Measurements from ENCODE around the gene TMEM212. TPM values are rescaled to one million over a fixed set of nuclear protein-coding genes. Genes with fewer than 3 reads are reported as not detected.

The TMEM212 gene
- total RNA-seq, 1 experiment from 2014 or later, result not detected

- Histone ChIP-seq H3K4me3 (ENCODE audit: low read depth, low read length) (no peak overlapping the region), H3K9me3 (no peaks in the 10 kb centered on the region), H3K27me3 (replicated peaks; ENCODE audit: control insufficient read depth, insufficient read depth, low read length) (no peaks in the 10 kb centered on the region), H3K4me1 (peaks cover 5% of the 10 kb centered on the region; the same call in 1 of the 2 replicates), H3K36me3 (ENCODE audit: control insufficient read depth, insufficient read depth, low read length) (no peaks in the 10 kb centered on the region)
- no peak for DNase-seq
- Mint-ChIP-seq H3K27ac (ENCODE audit: unreplicated experiment) (no peak overlapping the region), H3K27me3 (ENCODE audit: insufficient read depth, unreplicated experiment) (no peaks in the 10 kb centered on the region), H3K36me3 (ENCODE audit: insufficient read depth, unreplicated experiment) (no peaks in the 10 kb centered on the region), H3K4me3 (ENCODE audit: unreplicated experiment) (no peak overlapping the region), H3K9me3 (ENCODE audit: unreplicated experiment) (no peaks in the 10 kb centered on the region), H3K4me1 (ENCODE audit: low read depth, unreplicated experiment) (peaks cover 6% of the 10 kb centered on the region)
- intact Hi-C loops (cut with micrococcal nuclease; ENCODE audit: unreplicated experiment), result no loop called here
- no TSS peak for BruUV-seq (replicated peaks)
- POLR2A ChIA-PET, result interaction anchor here (0.6 kb wide), 1 partner anchor 267 kb away, joined by 3 read pairs; no protein-coding TSS in a partner anchor
- no peak for TF ChIP-seq CTCF (IDR thresholded peaks at IDR 0.05; ENCODE audit: insufficient read depth in 1 of 2, low read depth in 1 of 2, low read length in 1 of 2, severe bottlenecking in 1 of 2, unreplicated experiment in 1 of 2)
- CTCF ChIA-PET, result no interaction called here
These were observed 15.2 kb upstream of the TMEM212 start for GRCh38 chr3:171827836-171828458.

GRCh38 chr3:171828902-171829770, 14.0 kb upstream of the TMEM212 start:
- POLR2A ChIA-PET, result interaction anchor here (0.6 kb wide), 1 partner anchor 19 kb away, joined by 7 read pairs; the partner anchor contains the start of gene PLD1
- H3K27ac Mint-ChIP-seq (ENCODE audit: unreplicated experiment), result no peak overlapping the region
- no peaks in the 10 kb centered on the region for H3K36me3 ChIP-seq (ENCODE audit: control insufficient read depth, insufficient read depth, low read length)
- BruUV-seq (replicated peaks), result no TSS peak
- H3K4me3 Mint-ChIP-seq (ENCODE audit: unreplicated experiment), result no peak overlapping the region
- H3K9me3 ChIP-seq, result no peaks in the 10 kb centered on the region
- H3K4me3 ChIP-seq (ENCODE audit: low read depth, low read length), result no peak overlapping the region
- peaks cover 8% of the 10 kb centered on the region; the same call in 1 of the 2 replicates for H3K4me1 ChIP-seq
- CTCF ChIA-PET, result interaction anchor here (0.5 to 2.8 kb wide), 8 partner anchors 18 to 264 kb away, joined by 3 to 22 read pairs (median 6); no protein-coding TSS in a partner anchor
- H3K27me3 Mint-ChIP-seq (ENCODE audit: insufficient read depth, unreplicated experiment), result no peaks in the 10 kb centered on the region
- intact Hi-C loops (cut with micrococcal nuclease; ENCODE audit: unreplicated experiment), result no loop called here
- no peak for TF ChIP-seq CTCF (IDR thresholded peaks at IDR 0.05; ENCODE audit: insufficient read depth in 1 of 2, low read depth in 1 of 2, low read length in 1 of 2, severe bottlenecking in 1 of 2, unreplicated experiment in 1 of 2)
- H3K9me3 Mint-ChIP-seq (ENCODE audit: unreplicated experiment), result no peaks in the 10 kb centered on the region
- H3K36me3 Mint-ChIP-seq (ENCODE audit: insufficient read depth, unreplicated experiment), result no peaks in the 10 kb centered on the region
- no peak for DNase-seq
- peaks cover 6% of the 10 kb centered on the region for H3K4me1 Mint-ChIP-seq (ENCODE audit: low read depth, unreplicated experiment)
- H3K27me3 ChIP-seq (replicated peaks; ENCODE audit: control insufficient read depth, insufficient read depth, low read length), result no peaks in the 10 kb centered on the region

- Histone ChIP-seq H3K27me3 (replicated peaks; ENCODE audit: control insufficient read depth, insufficient read depth, low read length) (no peaks in the 10 kb centered on the region), H3K36me3 (ENCODE audit: control insufficient read depth, insufficient read depth, low read length) (no peaks in the 10 kb centered on the region), H3K9me3 (no peaks in the 10 kb centered on the region), H3K4me1 (peaks cover 12% of the 10 kb centered on the region; the same call in 1 of the 2 replicates), H3K4me3 (ENCODE audit: low read depth, low read length) (no peak overlapping the region)
- POLR2A ChIA-PET, result interaction anchor here (0.7 kb wide), 1 partner anchor 20 kb away, joined by 4 read pairs; the partner anchor contains the start of gene PLD1
- Mint-ChIP-seq H3K4me3 (ENCODE audit: unreplicated experiment) (no peak overlapping the region), H3K27ac (ENCODE audit: unreplicated experiment) (no peak overlapping the region), H3K36me3 (ENCODE audit: insufficient read depth, unreplicated experiment) (no peaks in the 10 kb centered on the region), H3K9me3 (ENCODE audit: unreplicated experiment) (no peaks in the 10 kb centered on the region), H3K4me1 (ENCODE audit: low read depth, unreplicated experiment) (peaks cover 5% of the 10 kb centered on the region), H3K27me3 (ENCODE audit: insufficient read depth, unreplicated experiment) (no peaks in the 10 kb centered on the region)
- no TSS peak for BruUV-seq (replicated peaks)
- intact Hi-C loops (cut with micrococcal nuclease; ENCODE audit: unreplicated experiment), result loop anchor here (1.0 to 5.0 kb wide), 5 partner anchors 19 to 868 kb away; no protein-coding TSS in a partner anchor
- DNase-seq, result peak; percentile 80 to 81
- CTCF ChIA-PET, result interaction anchor here (0.5 to 2.8 kb wide), 11 partner anchors 8 to 512 kb away, joined by 3 to 22 read pairs (median 5); no protein-coding TSS in a partner anchor
- peak; percentile 64 to 87 for TF ChIP-seq CTCF (IDR thresholded peaks at IDR 0.05; ENCODE audit: insufficient read depth in 1 of 2, low read depth in 1 of 2, low read length in 1 of 2, severe bottlenecking in 1 of 2, unreplicated experiment in 1 of 2)
These were observed 13.2 kb upstream of the TMEM212 start for GRCh38 chr3:171829841-171830517.
